Progenitor cell of endocrine pancreas (in vitro differentiated cells): Measurements from ENCODE around the gene NQO1. TPM values are rescaled to one million over a fixed set of nuclear protein-coding genes. Genes with fewer than 3 reads are reported as not detected.

Source experiments
- DNase-seq: peaks from one replicate; pipeline ENCODE4 v3.0.0; 2021; ENCODE audit warnings: low spot score; ENCODE audit not compliant: unreplicated experiment
- H3K27ac Mint-ChIP-seq: 2 replicates; pipeline ENCODE4 v1.8.0; 2021; ENCODE audit warnings: mild to moderate bottlenecking, moderate library complexity, mixed read lengths
- H3K27me3 Mint-ChIP-seq: 2 replicates; pipeline ENCODE4 v1.8.0; 2021; ENCODE audit warnings: mixed read lengths
- H3K36me3 Mint-ChIP-seq: 2 replicates; pipeline ENCODE4 v1.8.0; 2022; ENCODE audit warnings: mixed read lengths; ENCODE audit not compliant: insufficient read depth
- H3K4me1 Mint-ChIP-seq: 2 replicates; pipeline ENCODE4 v1.8.0; 2021; ENCODE audit warnings: low read depth, mixed read lengths
- H3K4me3 Mint-ChIP-seq: 2 replicates; pipeline ENCODE4 v1.8.0; 2021; ENCODE audit warnings: low read depth, mild to moderate bottlenecking, moderate library complexity, mixed read lengths
- H3K9me3 Mint-ChIP-seq: 2 replicates; pipeline ENCODE4 v1.8.0; 2021; ENCODE audit warnings: low read depth, mixed read lengths
- total RNA-seq: library from RNA; stranded (reverse); gene quantifications from 2 replicates; pipeline ENCODE4 v1.2.1, GENCODE V29; 2021
- TF ChIP-seq, protein P1 (sequence below): fragments of 200-600 bp; sonication (generic); IDR thresholded peaks from one replicate; pipeline ENCODE4 v1.5.0; 2021; ENCODE audit warnings: antibody characterized with exemption, mild to moderate bottlenecking; ENCODE audit not compliant: unreplicated experiment

NQO1 gene
- total RNA-seq, 1 donor from 2014 or later, result 175 TPM

DNA sequence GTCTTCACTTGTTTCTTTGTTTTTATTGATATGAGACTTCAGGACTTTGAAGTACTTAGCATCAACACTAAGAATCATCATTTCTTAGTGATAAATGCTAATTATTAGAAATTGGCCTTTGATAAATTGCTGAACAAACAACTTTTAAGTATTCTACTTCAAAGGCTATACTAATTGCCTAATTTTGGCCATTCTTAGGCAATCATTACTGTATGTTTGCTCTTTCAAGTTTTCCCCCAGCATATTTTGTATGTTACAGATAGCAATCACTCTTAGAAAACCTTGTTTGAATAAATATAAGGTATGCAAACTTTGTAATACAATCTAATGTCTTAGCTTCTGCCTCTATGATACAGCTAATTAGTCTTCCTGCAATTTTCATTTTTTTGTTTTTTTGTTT lies 46.0 kb downstream of the NQO1 start:
- Mint-ChIP-seq H3K27ac (no peak overlapping the region), H3K4me3 (no peak overlapping the region), H3K36me3 (peaks cover 16% of the 10 kb centered on the region), H3K27me3 (no peaks in the 10 kb centered on the region), H3K9me3 (no peaks in the 10 kb centered on the region), H3K4me1 (peaks cover under 1% of the 10 kb centered on the region)
- DNase-seq, result no peak
- TF ChIP-seq, protein P1, sequence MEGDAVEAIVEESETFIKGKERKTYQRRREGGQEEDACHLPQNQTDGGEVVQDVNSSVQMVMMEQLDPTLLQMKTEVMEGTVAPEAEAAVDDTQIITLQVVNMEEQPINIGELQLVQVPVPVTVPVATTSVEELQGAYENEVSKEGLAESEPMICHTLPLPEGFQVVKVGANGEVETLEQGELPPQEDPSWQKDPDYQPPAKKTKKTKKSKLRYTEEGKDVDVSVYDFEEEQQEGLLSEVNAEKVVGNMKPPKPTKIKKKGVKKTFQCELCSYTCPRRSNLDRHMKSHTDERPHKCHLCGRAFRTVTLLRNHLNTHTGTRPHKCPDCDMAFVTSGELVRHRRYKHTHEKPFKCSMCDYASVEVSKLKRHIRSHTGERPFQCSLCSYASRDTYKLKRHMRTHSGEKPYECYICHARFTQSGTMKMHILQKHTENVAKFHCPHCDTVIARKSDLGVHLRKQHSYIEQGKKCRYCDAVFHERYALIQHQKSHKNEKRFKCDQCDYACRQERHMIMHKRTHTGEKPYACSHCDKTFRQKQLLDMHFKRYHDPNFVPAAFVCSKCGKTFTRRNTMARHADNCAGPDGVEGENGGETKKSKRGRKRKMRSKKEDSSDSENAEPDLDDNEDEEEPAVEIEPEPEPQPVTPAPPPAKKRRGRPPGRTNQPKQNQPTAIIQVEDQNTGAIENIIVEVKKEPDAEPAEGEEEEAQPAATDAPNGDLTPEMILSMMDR, result no peak

- no peak for DNase-seq
- peaks cover 23% of the 10 kb centered on the region for H3K36me3 Mint-ChIP-seq
- TF ChIP-seq, protein P1, result no peak
- H3K27ac Mint-ChIP-seq, result no peak overlapping the region
- no peak overlapping the region for H3K4me3 Mint-ChIP-seq
- H3K4me1 Mint-ChIP-seq, result peaks cover 17% of the 10 kb centered on the region
- no peaks in the 10 kb centered on the region for H3K9me3 Mint-ChIP-seq
- H3K27me3 Mint-ChIP-seq, result no peaks in the 10 kb centered on the region
Measured at GRCh38 chr16:69672998-69673713, 53.2 kb downstream of the NQO1 start.

DNA sequence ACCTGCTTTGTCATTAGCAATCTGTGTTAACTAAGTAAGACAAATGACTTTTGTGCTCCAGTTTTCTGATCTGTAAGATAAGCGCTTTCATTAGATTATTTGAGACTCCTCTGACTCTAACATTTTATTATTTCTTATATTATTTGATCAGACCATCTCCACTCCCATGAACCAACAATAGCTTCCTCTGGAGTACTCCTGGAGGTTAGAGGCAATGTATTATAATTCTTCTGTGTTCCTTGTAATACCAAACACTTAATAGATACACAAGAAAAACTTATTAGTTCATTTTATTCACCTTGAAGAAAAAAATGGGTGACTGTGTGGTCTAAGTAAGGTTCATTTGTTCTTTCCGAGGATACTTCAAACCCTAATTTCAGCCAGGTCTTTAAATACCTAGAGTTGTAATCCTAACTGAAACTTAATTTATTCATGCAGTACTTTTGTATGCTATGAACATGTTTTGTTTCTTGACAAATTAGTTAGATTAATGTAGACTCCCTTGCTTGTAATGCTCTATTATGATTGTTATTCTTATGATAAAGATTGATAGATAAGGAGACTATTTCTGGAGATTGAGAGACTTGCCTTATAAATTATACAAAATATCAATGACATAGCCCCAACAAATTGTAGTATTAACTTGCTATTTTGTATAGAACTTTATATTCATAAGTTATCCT lies 53.9 kb downstream of the NQO1 start:
- Mint-ChIP-seq H3K27ac (no peak overlapping the region), H3K4me1 (peaks cover 19% of the 10 kb centered on the region), H3K4me3 (no peak overlapping the region), H3K27me3 (no peaks in the 10 kb centered on the region), H3K36me3 (peaks cover 26% of the 10 kb centered on the region), H3K9me3 (no peaks in the 10 kb centered on the region)
- no peak for DNase-seq
- TF ChIP-seq, protein P1, result no peak

- H3K27ac Mint-ChIP-seq, result no peak overlapping the region
- TF ChIP-seq, protein P1, result no peak
- no peaks in the 10 kb centered on the region for H3K27me3 Mint-ChIP-seq
- peaks cover 14% of the 10 kb centered on the region for H3K4me1 Mint-ChIP-seq
- H3K4me3 Mint-ChIP-seq, result no peak overlapping the region
- no peaks in the 10 kb centered on the region for H3K9me3 Mint-ChIP-seq
- peaks cover 22% of the 10 kb centered on the region for H3K36me3 Mint-ChIP-seq
- no peak for DNase-seq
Measured at GRCh38 chr16:69669577-69669976, 56.8 kb downstream of the NQO1 start.

GRCh38 chr16:69663846-69664245 lies 62.5 kb downstream of the NQO1 start:
- H3K36me3 Mint-ChIP-seq, result peaks cover 21% of the 10 kb centered on the region
- TF ChIP-seq, protein P1, result no peak
- no peak overlapping the region for H3K27ac Mint-ChIP-seq
- DNase-seq, result no peak
- H3K4me1 Mint-ChIP-seq, result peaks cover 4% of the 10 kb centered on the region
- no peaks in the 10 kb centered on the region for H3K27me3 Mint-ChIP-seq
- no peaks in the 10 kb centered on the region for H3K9me3 Mint-ChIP-seq
- no peak overlapping the region for H3K4me3 Mint-ChIP-seq
